Type B pancreatic cell (in vitro differentiated cells): Measurements from ENCODE around the gene AR. TPM values are rescaled to one million over a fixed set of nuclear protein-coding genes. Genes with fewer than 3 reads are reported as not detected.

Experiments used
- DNase-seq: peaks from one replicate; pipeline ENCODE4 v3.0.0; 2021; ENCODE audit warnings: mixed read lengths; ENCODE audit not compliant: unreplicated experiment; ENCODE audit errors: extremely low spot score
- H3K27ac Mint-ChIP-seq: 2 replicates; pipeline ENCODE4 v1.8.0; 2021; ENCODE audit warnings: mild to moderate bottlenecking, mixed read lengths
- H3K27me3 Mint-ChIP-seq: 2 replicates; pipeline ENCODE4 v1.8.0; 2021; ENCODE audit warnings: mixed read lengths
- H3K36me3 Mint-ChIP-seq: 2 replicates; pipeline ENCODE4 v1.8.0; 2021; ENCODE audit warnings: mixed read lengths
- H3K4me1 Mint-ChIP-seq: one replicate; pipeline ENCODE4 v1.8.0; 2021; ENCODE audit warnings: mixed read lengths; ENCODE audit not compliant: unreplicated experiment
- H3K4me3 Mint-ChIP-seq: 2 replicates; pipeline ENCODE4 v1.8.0; 2021; ENCODE audit warnings: mild to moderate bottlenecking, mixed read lengths
- H3K9me3 Mint-ChIP-seq: 2 replicates; pipeline ENCODE4 v1.8.0; 2021; ENCODE audit warnings: mixed read lengths
- CTCF ChIP-seq: fragments of 200-600 bp; sonication (generic); conservative IDR thresholded peaks from 2 replicates; pipeline ENCODE4 v1.5.0; 2021; ENCODE audit warnings: antibody characterized with exemption, mild to moderate bottlenecking
- total RNA-seq: library from RNA; stranded (reverse); gene quantifications from 2 replicates; pipeline ENCODE4 v1.2.1, GENCODE V29; 2021; ENCODE audit warnings: low replicate concordance

Gene AR
- total RNA-seq, 1 donor from 2014 or later, result 1.5 TPM

- peaks cover 4% of the 10 kb centered on the region for H3K9me3 Mint-ChIP-seq
- H3K36me3 Mint-ChIP-seq, result no peaks in the 10 kb centered on the region
- H3K27ac Mint-ChIP-seq, result no peak overlapping the region
- H3K27me3 Mint-ChIP-seq, result no peaks in the 10 kb centered on the region
- DNase-seq, result no peak
- no peak overlapping the region for H3K4me3 Mint-ChIP-seq
- TF ChIP-seq CTCF, result no peak
- H3K4me1 Mint-ChIP-seq, result no peaks in the 10 kb centered on the region
Measured at GRCh38 chrX:67714004-67714403, 170.2 kb downstream of the AR start.

GRCh38 chrX:67717571-67717970 lies 173.8 kb downstream of the AR start:
- Mint-ChIP-seq H3K27me3 (no peaks in the 10 kb centered on the region), H3K4me1 (no peaks in the 10 kb centered on the region), H3K27ac (no peak overlapping the region), H3K9me3 (peaks cover 8% of the 10 kb centered on the region), H3K4me3 (no peak overlapping the region), H3K36me3 (no peaks in the 10 kb centered on the region)
- DNase-seq, result no peak
- no peak for TF ChIP-seq CTCF

- no peak for DNase-seq
- Mint-ChIP-seq H3K4me3 (no peak overlapping the region), H3K27me3 (no peaks in the 10 kb centered on the region), H3K36me3 (no peaks in the 10 kb centered on the region), H3K4me1 (no peaks in the 10 kb centered on the region), H3K27ac (no peak overlapping the region), H3K9me3 (peaks cover 8% of the 10 kb centered on the region)
- no peak for TF ChIP-seq CTCF
Measured at GRCh38 chrX:67718926-67719325, 175.1 kb downstream of the AR start.

- DNase-seq, result no peak
- Mint-ChIP-seq H3K9me3 (peaks cover 8% of the 10 kb centered on the region), H3K27ac (no peak overlapping the region), H3K36me3 (no peaks in the 10 kb centered on the region), H3K4me1 (no peaks in the 10 kb centered on the region), H3K27me3 (no peaks in the 10 kb centered on the region), H3K4me3 (no peak overlapping the region)
- TF ChIP-seq CTCF, result no peak
Measured at GRCh38 chrX:67720344-67720743, 176.5 kb downstream of the AR start.

- DNase-seq, result no peak
- no peak for TF ChIP-seq CTCF
- Mint-ChIP-seq H3K36me3 (no peaks in the 10 kb centered on the region), H3K4me1 (no peaks in the 10 kb centered on the region), H3K4me3 (no peak overlapping the region), H3K27ac (no peak overlapping the region), H3K9me3 (peaks cover 8% of the 10 kb centered on the region), H3K27me3 (no peaks in the 10 kb centered on the region)
Measured at GRCh38 chrX:67721321-67721720, 177.5 kb downstream of the AR start.

- no peak overlapping the region for H3K27ac Mint-ChIP-seq
- no peaks in the 10 kb centered on the region for H3K4me1 Mint-ChIP-seq
Measured at GRCh38 chrX:67723580-67724351, 179.9 kb downstream of the AR start.

More at GRCh38 chrX:67723580-67724351, 179.9 kb downstream of the AR start:
- TF ChIP-seq CTCF, result no peak
- no peak for DNase-seq
- H3K27me3 Mint-ChIP-seq, result no peaks in the 10 kb centered on the region
- no peaks in the 10 kb centered on the region for H3K36me3 Mint-ChIP-seq
- no peak overlapping the region for H3K4me3 Mint-ChIP-seq
- peaks cover 4% of the 10 kb centered on the region for H3K9me3 Mint-ChIP-seq
